Activated CD8-positive, alpha-beta memory T cell treated with anti-CD3 and anti-CD28 coated beads for 48 hours (primary cell): ENCODE data around the gene ATP6V1C2.
"Not testable (repeated sequence)": the region's sequence is repeated elsewhere in the genome, so short reads cannot be mapped to it uniquely, and the experiment has no call there.

Experiments
- DNase-seq, 3 experiments: peaks; one replicate each; pipeline ENCODE4 v3.0.0-alpha.2; 2020; ENCODE audit warnings: low read depth in 2 of 3, low spot score in 2 of 3

ATP6V1C2 gene

DNA sequence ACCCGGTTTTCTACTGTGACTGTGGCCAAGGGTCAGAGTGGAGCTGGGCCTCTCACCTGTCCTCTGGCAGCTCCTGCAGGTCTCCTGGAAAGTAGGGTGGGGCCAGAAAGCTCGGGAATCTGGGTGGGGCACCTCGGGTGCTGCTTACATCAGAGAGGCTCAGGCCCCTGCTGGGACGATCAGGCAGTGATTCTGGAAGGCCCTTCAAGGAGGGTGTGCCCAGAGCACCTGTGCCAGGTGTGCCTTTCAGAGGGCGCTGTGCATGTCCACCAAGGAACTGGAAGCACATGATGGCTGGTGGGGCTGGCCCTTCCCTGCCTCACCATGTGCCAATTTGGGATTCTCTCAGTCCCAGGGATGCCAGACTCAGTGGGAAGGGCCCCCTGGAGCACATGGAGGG, 44.0 kb downstream of the ATP6V1C2 start:
- no peak for DNase-seq

GRCh38 chr2:10765914-10766313, 44.5 kb downstream of the ATP6V1C2 start:
- no peak for DNase-seq

DNA sequence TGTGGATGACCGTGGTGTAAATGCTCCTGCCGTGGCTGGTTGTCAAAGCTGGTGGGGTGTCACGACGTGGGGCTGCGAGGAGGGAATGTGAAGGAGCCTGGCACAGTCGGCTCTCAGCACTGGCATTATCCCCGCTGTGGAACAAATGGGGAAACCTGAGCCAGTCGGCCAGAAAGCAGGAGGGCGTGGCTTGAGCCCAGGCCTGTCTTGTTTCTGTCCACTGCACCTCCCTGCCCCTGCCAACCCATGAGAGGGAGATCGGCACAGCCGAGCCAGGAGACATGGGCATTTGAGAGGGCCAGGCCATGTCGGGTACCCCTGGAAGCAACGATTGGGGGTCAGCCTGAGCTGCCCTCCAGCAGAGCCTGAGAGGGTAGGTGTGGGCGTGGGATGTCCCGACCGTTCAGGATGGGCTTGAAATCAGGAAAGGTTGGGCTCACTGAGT, 46.7 kb downstream of the ATP6V1C2 start:
- DNase-seq, result no peak

GRCh38 chr2:10770956-10771750, 49.7 kb downstream of the ATP6V1C2 start:
- DNase-seq, result no peak

DNA sequence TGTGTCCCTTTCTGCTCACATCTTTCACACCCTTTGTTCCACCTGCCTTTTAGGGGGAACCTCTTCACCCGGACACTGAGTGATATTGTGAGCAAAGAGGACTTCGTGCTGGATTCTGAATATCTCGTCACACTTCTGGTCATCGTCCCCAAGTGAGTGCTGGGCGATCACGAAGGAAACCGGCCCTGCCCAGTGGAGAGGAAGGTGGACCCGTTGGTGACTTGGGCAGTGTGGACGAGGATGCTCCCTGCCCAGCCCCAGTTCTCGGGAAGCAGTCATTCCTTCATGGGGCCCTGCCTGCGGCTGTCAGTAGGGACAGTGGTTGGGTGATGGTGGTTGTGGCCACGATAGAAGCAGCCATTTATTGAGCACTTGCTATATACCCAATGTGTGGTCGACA, 50.4 kb downstream of the ATP6V1C2 start:
- DNase-seq, result no peak

GRCh38 chr2:10772201-10772867, 50.9 kb downstream of the ATP6V1C2 start:
- no peak for DNase-seq

- no peak for DNase-seq
These were observed 51.4 kb downstream of the ATP6V1C2 start for GRCh38 chr2:10772868-10773215.

DNA sequence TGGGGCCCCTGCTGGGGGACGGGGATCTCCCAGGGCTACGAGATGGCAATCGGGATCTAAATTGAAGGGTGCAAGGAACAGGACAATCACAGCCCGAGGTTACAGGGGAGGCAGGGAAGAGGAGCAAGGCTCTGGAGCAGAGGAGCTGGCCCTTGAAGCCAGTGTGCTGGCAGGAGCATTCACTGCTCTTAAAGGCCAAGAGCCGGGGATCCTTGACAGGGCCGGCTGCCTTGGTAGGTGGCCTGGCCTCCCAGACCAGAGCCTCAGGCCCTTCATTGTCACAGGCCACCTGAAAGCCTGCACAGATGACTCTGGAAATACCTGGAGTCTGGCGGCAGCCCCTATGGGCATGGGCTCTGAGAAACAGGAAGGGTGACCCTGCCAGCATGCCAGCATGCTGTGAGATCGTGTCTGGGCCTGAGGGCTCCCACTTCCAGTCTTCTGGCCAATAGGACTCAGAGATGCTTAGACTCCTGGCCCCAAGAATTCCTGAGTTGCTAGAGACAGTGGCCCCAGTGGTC, 52.5 kb downstream of the ATP6V1C2 start:
- DNase-seq, result no peak

- no peak for DNase-seq
These were observed 53.0 kb downstream of the ATP6V1C2 start for GRCh38 chr2:10774394-10774793.

GRCh38 chr2:10775021-10775780, 53.8 kb downstream of the ATP6V1C2 start:
- no peak for DNase-seq

DNA sequence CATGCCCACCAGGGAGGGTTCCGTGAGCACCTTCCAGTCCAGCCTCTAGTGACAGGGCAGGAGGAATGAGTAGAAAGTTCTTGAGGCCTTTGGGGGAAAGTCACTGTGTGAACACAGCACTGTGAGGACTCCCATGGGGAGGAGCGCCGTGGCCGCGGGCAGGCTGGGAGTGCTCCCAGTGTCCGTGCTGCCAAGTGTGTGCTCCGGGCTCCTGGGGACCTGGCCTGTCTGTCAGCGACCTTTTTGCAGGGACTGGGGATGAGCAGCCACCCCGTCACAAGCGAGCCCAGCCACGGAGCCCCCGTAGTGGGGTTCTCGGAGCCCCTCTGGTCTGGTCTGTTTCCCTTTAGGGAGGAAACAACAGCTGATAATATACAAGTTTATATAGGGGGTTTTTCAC, 54.4 kb downstream of the ATP6V1C2 start:
- DNase-seq, result no peak

DNA sequence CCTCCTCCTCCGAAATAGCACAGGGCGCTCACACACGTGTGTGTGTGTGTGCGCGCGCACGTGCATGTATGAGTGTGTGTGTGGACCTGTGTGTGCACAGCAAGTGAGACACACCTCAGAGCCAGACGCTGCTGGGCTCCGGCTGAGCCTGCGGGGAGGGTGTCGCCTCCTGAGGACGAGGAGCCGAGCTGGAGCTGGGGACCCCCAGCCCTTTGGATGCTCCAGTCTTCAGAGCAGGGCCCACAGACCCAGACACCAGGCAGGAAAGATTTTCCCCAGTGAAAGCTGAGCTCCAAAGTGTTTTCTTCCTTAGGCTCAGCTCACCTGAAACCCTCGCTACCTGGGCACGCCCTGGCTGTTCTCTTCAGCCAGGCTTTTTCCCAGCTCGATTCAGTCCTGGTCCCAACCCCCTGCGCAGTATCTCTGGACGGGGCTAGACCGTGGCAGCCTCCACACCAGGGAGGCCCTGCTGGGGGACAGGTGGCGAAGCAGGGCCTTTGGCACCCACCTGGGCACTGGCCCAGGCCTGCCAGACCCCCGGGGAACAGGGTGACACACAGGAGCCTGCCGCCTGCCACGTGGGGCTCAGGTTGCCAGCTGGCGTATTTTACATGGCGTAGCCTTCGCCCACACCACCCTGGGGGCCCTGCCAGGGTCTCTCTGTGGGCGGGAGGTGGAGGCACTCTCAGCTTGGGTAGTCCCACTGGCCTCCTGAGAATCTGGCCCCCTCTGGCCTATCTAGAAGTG, 55.0 kb downstream of the ATP6V1C2 start:
- DNase-seq, result no peak

- no peak for DNase-seq
These were observed 55.8 kb downstream of the ATP6V1C2 start for GRCh38 chr2:10777111-10777841.

GRCh38 chr2:10777842-10778723, 56.7 kb downstream of the ATP6V1C2 start:
- DNase-seq, result no peak

- DNase-seq, result no peak
These were observed 57.3 kb downstream of the ATP6V1C2 start for GRCh38 chr2:10778724-10779115.

DNA sequence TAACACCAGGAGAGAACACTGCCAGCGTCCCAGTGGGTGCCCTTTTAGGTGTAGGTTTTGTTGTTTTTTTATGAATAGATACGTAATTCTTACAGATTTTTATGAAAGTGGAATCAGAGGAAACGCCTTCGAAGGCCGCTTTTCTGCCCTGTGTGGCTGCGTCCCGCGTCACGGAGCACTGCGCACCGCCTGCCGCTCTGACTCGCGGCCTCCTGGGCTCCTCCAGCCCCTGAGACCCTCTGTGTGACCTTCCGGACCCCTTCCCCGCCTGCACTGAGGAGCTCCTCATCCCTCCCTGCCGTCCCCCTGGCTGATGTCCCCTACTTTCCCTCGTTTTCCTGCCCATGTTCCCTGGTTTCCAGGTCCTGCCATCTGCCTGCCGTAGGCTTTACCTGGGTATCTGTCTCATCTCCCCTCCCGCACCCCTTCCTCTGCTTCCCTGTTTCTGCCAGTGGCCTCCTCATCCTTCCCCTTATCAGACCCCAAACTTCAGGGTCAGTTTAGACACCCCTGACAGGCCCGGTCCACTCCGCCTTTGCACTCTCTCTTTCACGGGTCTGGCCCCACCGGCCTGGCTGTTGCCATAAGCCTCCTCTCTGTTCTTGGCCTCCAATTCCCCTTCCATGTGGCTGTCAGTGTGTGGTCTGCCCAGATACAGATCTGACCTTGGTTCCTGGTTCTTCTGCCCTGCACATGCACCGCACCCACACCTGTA, 58.5 kb downstream of the ATP6V1C2 start:
- DNase-seq, result no peak

DNA sequence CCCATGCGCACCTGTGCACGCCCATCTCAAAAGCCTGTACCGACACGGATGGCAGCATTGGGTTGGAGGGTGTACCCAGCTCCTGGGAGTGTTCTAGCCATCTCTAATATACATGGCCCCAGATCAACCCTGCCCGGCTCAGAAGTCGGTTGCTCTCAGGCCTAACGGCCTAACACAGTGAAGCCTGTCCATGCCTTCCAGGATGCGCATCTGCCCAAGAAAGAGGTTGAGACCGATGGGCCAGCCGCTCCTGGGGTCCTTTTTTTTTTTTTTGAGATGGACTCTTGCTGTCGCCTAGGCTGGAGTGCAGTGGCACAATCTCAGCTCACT, 59.0 kb downstream of the ATP6V1C2 start:
- no peak for DNase-seq

- not testable (repeated sequence) for DNase-seq
These were observed 59.4 kb downstream of the ATP6V1C2 start for GRCh38 chr2:10780821-10781220.

- DNase-seq, result no peak
These were observed 60.3 kb downstream of the ATP6V1C2 start for GRCh38 chr2:10781746-10782145.
